ENCODE data around the gene SPRED2. TPM values are rescaled to one million over a fixed set of nuclear protein-coding genes. Genes with fewer than 3 reads are reported as not detected.

The SPRED2 gene
- total RNA-seq, 4 donors from 2014 or later: 8.1 to 15.1 (median 9.1) TPM

- intact Hi-C loops (cut with DNase I): no loop called here
- no peaks in the 10 kb centered on the region for H3K9me3 ChIP-seq
- no peak overlapping the region for H3K27ac ChIP-seq
- no peaks in the 10 kb centered on the region for H3K36me3 ChIP-seq
- TF ChIP-seq POLR2A (IDR thresholded peaks at IDR 0.05) (no peak), CTCF (IDR thresholded peaks at IDR 0.05) (no peak)
- peaks cover 0 to 46% (median 3%) of the 10 kb centered on the region in 3 donors for H3K4me1 ChIP-seq
- no peaks in the 10 kb centered on the region for H3K27me3 ChIP-seq
- DNase-seq: no peak
- H3K4me3 ChIP-seq: no peak overlapping the region
- 66 to 76% methylated on average over 9 of the region's 9 CpGs for WGBS, 2 donors
Measured at GRCh38 chr2:65355186-65355831, 77.1 kb downstream of the SPRED2 start.

- DNase-seq: no peak
- H3K4me3 ChIP-seq: no peak overlapping the region
- H3K4me1 ChIP-seq: peaks cover 5 to 51% (median 8%) of the 10 kb centered on the region in 3 donors
- H3K27me3 ChIP-seq: no peaks in the 10 kb centered on the region
- 82 to 90% methylated on average over 3 of the region's 3 CpGs for WGBS, 2 donors
- no peak for TF ChIP-seq POLR2A (IDR thresholded peaks at IDR 0.05)
- TF ChIP-seq CTCF (IDR thresholded peaks at IDR 0.05): no peak
- H3K27ac ChIP-seq: no peak overlapping the region
- H3K36me3 ChIP-seq: no peaks in the 10 kb centered on the region
- intact Hi-C loops (cut with DNase I): no loop called here
- H3K9me3 ChIP-seq: no peaks in the 10 kb centered on the region
Measured at GRCh38 chr2:65354773-65355172, 77.6 kb downstream of the SPRED2 start.

GRCh38 chr2:65353927-65354326 is 78.5 kb downstream of the SPRED2 start:
- no peak for TF ChIP-seq POLR2A (IDR thresholded peaks at IDR 0.05)
- no peak for TF ChIP-seq CTCF (IDR thresholded peaks at IDR 0.05)
- DNase-seq: no peak
- no peaks in the 10 kb centered on the region for H3K27me3 ChIP-seq
- intact Hi-C loops (cut with DNase I): no loop called here
- H3K27ac ChIP-seq: no peak overlapping the region
- H3K4me3 ChIP-seq: no peak overlapping the region
- H3K4me1 ChIP-seq: peaks cover 7 to 52% (median 11%) of the 10 kb centered on the region in 3 donors
- 50 to 51% methylated on average over 5 of the region's 5 CpGs for whole genome bisulfite sequencing, 2 donors
- no peaks in the 10 kb centered on the region for H3K36me3 ChIP-seq
- H3K9me3 ChIP-seq: no peaks in the 10 kb centered on the region

GRCh38 chr2:65353046-65353445 is 79.4 kb downstream of the SPRED2 start:
- Histone ChIP-seq H3K4me3 (no peak overlapping the region), H3K27me3 (no peaks in the 10 kb centered on the region), H3K4me1 (peaks cover 7 to 44% (median 11%) of the 10 kb centered on the region in 3 donors), H3K27ac (no peak overlapping the region), H3K36me3 (no peaks in the 10 kb centered on the region), H3K9me3 (no peaks in the 10 kb centered on the region)
- intact Hi-C loops (cut with DNase I): no loop called here
- no peak for DNase-seq
- no peak for TF ChIP-seq CTCF (IDR thresholded peaks at IDR 0.05)
- no peak for TF ChIP-seq POLR2A (IDR thresholded peaks at IDR 0.05)
- 89 to 93% methylated on average over 4 of the region's 4 CpGs for WGBS, 2 donors

GRCh38 chr2:65351948-65352595 is 80.3 kb downstream of the SPRED2 start:
- TF ChIP-seq CTCF (IDR thresholded peaks at IDR 0.05) (no peak), POLR2A (IDR thresholded peaks at IDR 0.05) (no peak)
- Histone ChIP-seq H3K36me3 (no peaks in the 10 kb centered on the region), H3K4me1 (peaks cover 7 to 36% (median 11%) of the 10 kb centered on the region in 3 donors), H3K27me3 (no peaks in the 10 kb centered on the region), H3K27ac (no peak overlapping the region), H3K9me3 (no peaks in the 10 kb centered on the region), H3K4me3 (no peak overlapping the region)
- intact Hi-C loops (cut with DNase I): no loop called here
- DNase-seq: no peak
- WGBS, 2 donors: 80 to 82% methylated on average over 9 of the region's 9 CpGs

Measured in esophagus squamous epithelium (tissue), 5 donors.